Natural killer cell treated with Interleukin-12 subunit alpha and Interleukin-12 subunit beta and Interleukin-15 and Interleukin-18, amount 100 ng/mL, for 72 hours (primary cell): Measurements from ENCODE around the gene BPTF. TPM values are rescaled to one million over a fixed set of nuclear protein-coding genes. Genes with fewer than 3 reads are reported as not detected.
"Not testable (repeated sequence)": the region's sequence is repeated elsewhere in the genome, so short reads cannot be mapped to it uniquely, and the experiment has no call there.

Experiments
- ATAC-seq, 2 donors: fragments of 150-1000 bp; cut with Tn5 transposase in 1 of 2; sonication (Bioruptor Pico), chemical (Tn5 transposase) in 1 of 2; 2 replicates each; pipeline ENCODE4 v1.10.0; 2021
- DNase-seq: peaks from one replicate; pipeline ENCODE4 v3.0.0; 2022; ENCODE audit warnings: low spot score
- H3K27ac Mint-ChIP-seq, 2 donors: 1 replicate in 1 of 2; 2 replicates in 1 of 2; pipeline ENCODE4 v1.8.0; 2022; ENCODE audit warnings: mixed read lengths in 2 of 2, mild to moderate bottlenecking in 1 of 2, moderate library complexity in 1 of 2
- H3K27me3 Mint-ChIP-seq, 2 donors: 1 replicate in 1 of 2; 2 replicates in 1 of 2; pipeline ENCODE4 v1.8.0; 2022; ENCODE audit warnings: mixed read lengths in 2 of 2
- H3K36me3 Mint-ChIP-seq: one replicate; pipeline ENCODE4 v1.8.0; 2022; ENCODE audit warnings: mixed read lengths
- H3K4me1 Mint-ChIP-seq, 2 donors: 1 replicate in 1 of 2; 2 replicates in 1 of 2; pipeline ENCODE4 v1.8.0; 2022; ENCODE audit warnings: low read depth in 2 of 2, mixed read lengths in 2 of 2, mild to moderate bottlenecking in 1 of 2
- H3K4me3 Mint-ChIP-seq: one replicate; pipeline ENCODE4 v1.8.0; 2022; ENCODE audit warnings: mixed read lengths
- H3K9me3 Mint-ChIP-seq: 2 replicates; pipeline ENCODE4 v1.8.0; 2022; ENCODE audit warnings: mixed read lengths
- total RNA-seq, 2 donors: library from RNA; stranded (reverse); gene quantifications; one replicate each; pipeline ENCODE4 v1.2.3, GENCODE V29; 2022

The BPTF gene
- total RNA-seq, 2 donors from 2014 or later: 73.4 to 94.7 TPM

GRCh38 chr17:67982034-67982640, 156.8 kb downstream of the BPTF start:
- Mint-ChIP-seq H3K27me3 (no peaks in the 10 kb centered on the region), H3K27ac (no peak overlapping the region), H3K4me3 (no peak overlapping the region), H3K4me1 (no peaks in the 10 kb centered on the region), H3K9me3 (no peaks in the 10 kb centered on the region), H3K36me3 (no peaks in the 10 kb centered on the region)
- ATAC-seq (no peak), DNase-seq (no peak)

- ATAC-seq (no peak), DNase-seq (no peak)
- no peaks in the 10 kb centered on the region for H3K9me3 Mint-ChIP-seq
- H3K27me3 Mint-ChIP-seq: no peaks in the 10 kb centered on the region
- H3K4me3 Mint-ChIP-seq: no peak overlapping the region
- no peak overlapping the region for H3K27ac Mint-ChIP-seq
- no peaks in the 10 kb centered on the region for H3K4me1 Mint-ChIP-seq
- no peaks in the 10 kb centered on the region for H3K36me3 Mint-ChIP-seq
Observed at GRCh38 chr17:67982686-67983382, 157.5 kb downstream of the BPTF start.

GRCh38 chr17:67983383-67983688, 158.0 kb downstream of the BPTF start:
- H3K36me3 Mint-ChIP-seq: no peaks in the 10 kb centered on the region
- H3K4me3 Mint-ChIP-seq: no peak overlapping the region
- ATAC-seq (no peak), DNase-seq (no peak)
- H3K4me1 Mint-ChIP-seq: no peaks in the 10 kb centered on the region
- H3K27me3 Mint-ChIP-seq: no peaks in the 10 kb centered on the region
- H3K27ac Mint-ChIP-seq: no peak overlapping the region
- H3K9me3 Mint-ChIP-seq: no peaks in the 10 kb centered on the region

GRCh38 chr17:67990909-67991308, 165.6 kb downstream of the BPTF start:
- Mint-ChIP-seq H3K4me3 (no peak overlapping the region), H3K27ac (no peak overlapping the region), H3K36me3 (no peaks in the 10 kb centered on the region), H3K27me3 (peaks cover 8 to 10% of the 10 kb centered on the region in 2 donors), H3K4me1 (peaks cover 23 to 26% of the 10 kb centered on the region in 2 donors), H3K9me3 (no peaks in the 10 kb centered on the region)
- DNase-seq (no peak), ATAC-seq (no peak)

- no peak for ATAC-seq
- peaks cover 30 to 34% of the 10 kb centered on the region in 2 donors for H3K4me1 Mint-ChIP-seq
Observed at GRCh38 chr17:67992548-67993152, 167.3 kb downstream of the BPTF start.

GRCh38 chr17:67993153-67993997, 168.1 kb downstream of the BPTF start:
- H3K9me3 Mint-ChIP-seq: no peaks in the 10 kb centered on the region
- peaks cover 30 to 34% of the 10 kb centered on the region in 2 donors for H3K4me1 Mint-ChIP-seq
- peaks cover 15 to 16% of the 10 kb centered on the region in 2 donors for H3K27me3 Mint-ChIP-seq
- H3K4me3 Mint-ChIP-seq: peak overlapping the region; percentile 97
- no peaks in the 10 kb centered on the region for H3K36me3 Mint-ChIP-seq
- ATAC-seq: peak; percentile 90 to 94
- DNase-seq: peak; percentile 93
- H3K27ac Mint-ChIP-seq: peak overlapping the region; percentile 94 to 95

More at GRCh38 chr17:67992548-67993152, 167.3 kb downstream of the BPTF start:
- Mint-ChIP-seq H3K4me3 (peak overlapping the region; percentile 97), H3K27me3 (peaks cover 15 to 16% of the 10 kb centered on the region in 2 donors), H3K27ac (peak overlapping the region; percentile 94 to 95), H3K9me3 (no peaks in the 10 kb centered on the region), H3K36me3 (no peaks in the 10 kb centered on the region)
- no peak for DNase-seq

- H3K27me3 Mint-ChIP-seq: peaks cover 16 to 19% of the 10 kb centered on the region in 2 donors
- ATAC-seq: no peak
- no peaks in the 10 kb centered on the region for H3K9me3 Mint-ChIP-seq
- H3K27ac Mint-ChIP-seq: peak overlapping the region; percentile 79 to 92
- H3K4me1 Mint-ChIP-seq: peaks cover 30 to 34% of the 10 kb centered on the region in 2 donors
- no peak for DNase-seq
- H3K36me3 Mint-ChIP-seq: no peaks in the 10 kb centered on the region
- peak overlapping the region; percentile 94 for H3K4me3 Mint-ChIP-seq
Observed at GRCh38 chr17:67993998-67994361, 168.7 kb downstream of the BPTF start.

- no peaks in the 10 kb centered on the region for H3K36me3 Mint-ChIP-seq
- ATAC-seq: no peak
- H3K27me3 Mint-ChIP-seq: peaks cover 16 to 19% of the 10 kb centered on the region in 2 donors
- peak overlapping the region; percentile 79 to 92 for H3K27ac Mint-ChIP-seq
- DNase-seq: no peak
- peaks cover 30 to 34% of the 10 kb centered on the region in 2 donors for H3K4me1 Mint-ChIP-seq
- peak overlapping the region; percentile 94 for H3K4me3 Mint-ChIP-seq
- H3K9me3 Mint-ChIP-seq: no peaks in the 10 kb centered on the region
Observed at GRCh38 chr17:67994817-67995569, 169.7 kb downstream of the BPTF start.

GRCh38 chr17:67995570-67996263, 170.4 kb downstream of the BPTF start:
- H3K36me3 Mint-ChIP-seq: no peaks in the 10 kb centered on the region
- H3K9me3 Mint-ChIP-seq: no peaks in the 10 kb centered on the region
- H3K4me3 Mint-ChIP-seq: peak overlapping the region; percentile 94
- H3K27me3 Mint-ChIP-seq: peaks cover 16 to 19% of the 10 kb centered on the region in 2 donors
- ATAC-seq (no peak), DNase-seq (no peak)
- peaks cover 30 to 34% of the 10 kb centered on the region in 2 donors for H3K4me1 Mint-ChIP-seq
- peak overlapping the region; percentile 79 to 92 for H3K27ac Mint-ChIP-seq

- peak within 1 kb of the TSS; percentile 79 to 92 for H3K27ac Mint-ChIP-seq
- not testable (repeated sequence) for H3K36me3 Mint-ChIP-seq, DNase-seq, H3K9me3 Mint-ChIP-seq, ATAC-seq
- H3K4me3 Mint-ChIP-seq: peak within 1 kb of the TSS; percentile 94
- H3K4me1 Mint-ChIP-seq: peaks cover 30 to 34% of the 10 kb centered on the region in 2 donors
- H3K27me3 Mint-ChIP-seq: peaks cover 16 to 19% of the 10 kb centered on the region in 2 donors
Observed at GRCh38 chr17:67996301-67997171, 171.2 kb downstream of the BPTF start, which contains the start of gene C17orf58. Gene C17orf58, minus strand, starts transcription at chr17:67996469. Its CDS starts 271 bp downstream, at chr17:67996198.

GRCh38 chr17:67998466-67998865, 173.2 kb downstream of the BPTF start:
- Mint-ChIP-seq H3K27me3 (peaks cover 16 to 19% of the 10 kb centered on the region in 2 donors), H3K36me3 (no peaks in the 10 kb centered on the region), H3K9me3 (no peaks in the 10 kb centered on the region), H3K4me3 (no peak overlapping the region), H3K4me1 (peaks cover 25 to 29% of the 10 kb centered on the region in 2 donors), H3K27ac (no peak overlapping the region)
- ATAC-seq (no peak), DNase-seq (no peak)
